ENCODE measurements around the gene NR3C2. TPM values are rescaled to one million over a fixed set of nuclear protein-coding genes. Genes with fewer than 3 reads are reported as not detected.

Gene NR3C2
- total RNA-seq, 1 donor from 2014 or later: 2.5 TPM

- Histone ChIP-seq H3K79me2 (ENCODE audit: insufficient read depth, low read length) (no peaks in the 10 kb centered on the region), H3K27me3 (ENCODE audit: insufficient read depth, low read length) (peaks cover 5% of the 10 kb centered on the region), H3K27ac (ENCODE audit: low read depth, low read length) (no peak overlapping the region), H3K9ac (ENCODE audit: low read length) (no peak overlapping the region), H3K36me3 (ENCODE audit: insufficient read depth, low read length) (no peaks in the 10 kb centered on the region), H3K9me3 (ENCODE audit: insufficient read depth, low read depth, low read length) (no peaks in the 10 kb centered on the region), H3K4me3 (ENCODE audit: insufficient read depth, low read depth, low read length) (no peak overlapping the region), H3K4me2 (ENCODE audit: low read length) (no peak overlapping the region), H4K20me1 (ENCODE audit: insufficient read depth, low read length) (no peaks in the 10 kb centered on the region), H2AFZ (ENCODE audit: low read depth, low read length) (no peak overlapping the region), H3K4me1 (ENCODE audit: insufficient read depth, low read length) (no peaks in the 10 kb centered on the region)
- no peak for DNase-seq (ENCODE audit: low read depth)
- TF ChIP-seq CTCF (IDR thresholded peaks at IDR 0.05; ENCODE audit: insufficient read depth, low read depth, low read length) (no peak), EZH2 (IDR thresholded peaks at IDR 0.05; ENCODE audit: insufficient read depth, low read length) (no peak)
- H3K4me1 Mint-ChIP-seq (ENCODE audit: low read depth, unreplicated experiment): no peaks in the 10 kb centered on the region
- H3K27me3 Mint-ChIP-seq (ENCODE audit: low read depth, unreplicated experiment): no peaks in the 10 kb centered on the region
- H3K27ac Mint-ChIP-seq (ENCODE audit: unreplicated experiment): no peak overlapping the region
- H3K4me3 Mint-ChIP-seq (ENCODE audit: unreplicated experiment): no peak overlapping the region
- H3K36me3 Mint-ChIP-seq (ENCODE audit: low read depth, unreplicated experiment): no peaks in the 10 kb centered on the region
- no peak for FAIRE-seq
- H3K9me3 Mint-ChIP-seq (ENCODE audit: unreplicated experiment): peaks cover 2% of the 10 kb centered on the region
Measured at GRCh38 chr4:148184922-148185321, 257.3 kb downstream of the NR3C2 start.

- no peaks in the 10 kb centered on the region for H3K36me3 Mint-ChIP-seq (ENCODE audit: low read depth, unreplicated experiment)
- H3K9me3 ChIP-seq (ENCODE audit: insufficient read depth, low read depth, low read length): no peaks in the 10 kb centered on the region
- H3K79me2 ChIP-seq (ENCODE audit: insufficient read depth, low read length): no peaks in the 10 kb centered on the region
- no peak for TF ChIP-seq EZH2 (IDR thresholded peaks at IDR 0.05; ENCODE audit: insufficient read depth, low read length)
- TF ChIP-seq CTCF (IDR thresholded peaks at IDR 0.05; ENCODE audit: insufficient read depth, low read depth, low read length): no peak
- H3K36me3 ChIP-seq (ENCODE audit: insufficient read depth, low read length): no peaks in the 10 kb centered on the region
- FAIRE-seq (no peak), DNase-seq (ENCODE audit: low read depth) (no peak)
- H4K20me1 ChIP-seq (ENCODE audit: insufficient read depth, low read length): no peaks in the 10 kb centered on the region
- H3K27ac Mint-ChIP-seq (ENCODE audit: unreplicated experiment): no peak overlapping the region
- no peak overlapping the region for H3K27ac ChIP-seq (ENCODE audit: low read depth, low read length)
- H3K4me3 ChIP-seq (ENCODE audit: insufficient read depth, low read depth, low read length): no peak overlapping the region
- no peak overlapping the region for H3K9ac ChIP-seq (ENCODE audit: low read length)
- no peak overlapping the region for H3K4me2 ChIP-seq (ENCODE audit: low read length)
- no peaks in the 10 kb centered on the region for H3K4me1 ChIP-seq (ENCODE audit: insufficient read depth, low read length)
- H3K4me3 Mint-ChIP-seq (ENCODE audit: unreplicated experiment): no peak overlapping the region
- H3K27me3 ChIP-seq (ENCODE audit: insufficient read depth, low read length): peaks cover 5% of the 10 kb centered on the region
- no peaks in the 10 kb centered on the region for H3K9me3 Mint-ChIP-seq (ENCODE audit: unreplicated experiment)
- H2AFZ ChIP-seq (ENCODE audit: low read depth, low read length): no peak overlapping the region
- H3K27me3 Mint-ChIP-seq (ENCODE audit: low read depth, unreplicated experiment): no peaks in the 10 kb centered on the region
- no peaks in the 10 kb centered on the region for H3K4me1 Mint-ChIP-seq (ENCODE audit: low read depth, unreplicated experiment)
Measured at GRCh38 chr4:148182230-148182911, 259.8 kb downstream of the NR3C2 start.

- no peak overlapping the region for H3K4me2 ChIP-seq (ENCODE audit: low read length)
- TF ChIP-seq CTCF (IDR thresholded peaks at IDR 0.05; ENCODE audit: insufficient read depth, low read depth, low read length): no peak
- no peak for TF ChIP-seq EZH2 (IDR thresholded peaks at IDR 0.05; ENCODE audit: insufficient read depth, low read length)
- H3K9me3 Mint-ChIP-seq (ENCODE audit: unreplicated experiment): peaks cover 7% of the 10 kb centered on the region
- no peaks in the 10 kb centered on the region for H3K4me1 Mint-ChIP-seq (ENCODE audit: low read depth, unreplicated experiment)
- H3K36me3 ChIP-seq (ENCODE audit: insufficient read depth, low read length): no peaks in the 10 kb centered on the region
- peaks cover 5% of the 10 kb centered on the region for H3K36me3 Mint-ChIP-seq (ENCODE audit: low read depth, unreplicated experiment)
- H3K9me3 ChIP-seq (ENCODE audit: insufficient read depth, low read depth, low read length): no peaks in the 10 kb centered on the region
- DNase-seq (ENCODE audit: low read depth) (no peak), FAIRE-seq (no peak)
- H4K20me1 ChIP-seq (ENCODE audit: insufficient read depth, low read length): no peaks in the 10 kb centered on the region
- H3K4me1 ChIP-seq (ENCODE audit: insufficient read depth, low read length): no peaks in the 10 kb centered on the region
- peaks cover 3% of the 10 kb centered on the region for H3K27me3 Mint-ChIP-seq (ENCODE audit: low read depth, unreplicated experiment)
- H3K4me3 ChIP-seq (ENCODE audit: insufficient read depth, low read depth, low read length): no peak overlapping the region
- no peak overlapping the region for H3K27ac Mint-ChIP-seq (ENCODE audit: unreplicated experiment)
- no peaks in the 10 kb centered on the region for H3K79me2 ChIP-seq (ENCODE audit: insufficient read depth, low read length)
- no peaks in the 10 kb centered on the region for H3K27me3 ChIP-seq (ENCODE audit: insufficient read depth, low read length)
- no peak overlapping the region for H3K9ac ChIP-seq (ENCODE audit: low read length)
- H3K27ac ChIP-seq (ENCODE audit: low read depth, low read length): no peak overlapping the region
- H2AFZ ChIP-seq (ENCODE audit: low read depth, low read length): no peak overlapping the region
- H3K4me3 Mint-ChIP-seq (ENCODE audit: unreplicated experiment): no peak overlapping the region
Measured at GRCh38 chr4:148173397-148174017, 268.7 kb downstream of the NR3C2 start.
